H9 (cell line): ENCODE measurements around the gene HSPA8. TPM values are rescaled to one million over a fixed set of nuclear protein-coding genes. Genes with fewer than 3 reads are reported as not detected.
"Not testable (repeated sequence)": the region's sequence is repeated elsewhere in the genome, so short reads cannot be mapped to it uniquely, and the experiment has no call there.

Source experiments
- DNase-seq: peaks from one replicate; pipeline ENCODE4 v3.0.0-alpha.2; 2017
- H2AFZ ChIP-seq: one replicate; pipeline ENCODE4 v1.6.1; 2013; ENCODE audit warnings: mild to moderate bottlenecking, low read length, control low read depth, moderate library complexity
- H2AK5ac ChIP-seq: 2 replicates; pipeline ENCODE4 v1.6.1; 2013; ENCODE audit warnings: low read length, control low read depth, mixed read lengths; ENCODE audit not compliant: insufficient read length
- H2BK120ac ChIP-seq: one replicate; pipeline ENCODE4 v1.6.1; 2013; ENCODE audit warnings: low read depth, mild to moderate bottlenecking, low read length, control low read depth, inconsistent platforms; ENCODE audit not compliant: poor library complexity, severe bottlenecking
- H2BK12ac ChIP-seq: 2 replicates; pipeline ENCODE4 v1.6.1; 2013; ENCODE audit warnings: low read length, control low read depth, mixed read lengths, low read depth; ENCODE audit not compliant: insufficient read length
- H2BK15ac ChIP-seq: 2 replicates; pipeline ENCODE4 v1.6.1; 2013; ENCODE audit warnings: low read depth, low read length, control low read depth
- H2BK20ac ChIP-seq: one replicate; pipeline ENCODE4 v1.6.1; 2013; ENCODE audit warnings: low read depth, mild to moderate bottlenecking, low read length, control low read depth, inconsistent platforms; ENCODE audit not compliant: poor library complexity, severe bottlenecking
- H2BK5ac ChIP-seq: 2 replicates; pipeline ENCODE4 v1.6.1; 2013; ENCODE audit warnings: low read length, control low read depth, mixed read lengths; ENCODE audit not compliant: insufficient read length
- H3K14ac ChIP-seq: 2 replicates; pipeline ENCODE4 v1.6.1; 2013; ENCODE audit warnings: low read length, control low read depth; ENCODE audit not compliant: insufficient read depth
- H3K18ac ChIP-seq: 2 replicates; pipeline ENCODE4 v1.6.1; 2013; ENCODE audit warnings: low read depth, mild to moderate bottlenecking, mixed read lengths, low read length, control low read depth; ENCODE audit not compliant: insufficient read length
- H3K23ac ChIP-seq: 2 replicates; pipeline ENCODE4 v1.6.1; 2013; ENCODE audit warnings: low read length, control low read depth, mixed read lengths, low read depth; ENCODE audit not compliant: insufficient read length
- H3K23me2 ChIP-seq: 2 replicates; pipeline ENCODE4 v1.6.1; 2013; ENCODE audit warnings: low read depth, mild to moderate bottlenecking, mixed read lengths, low read length, control low read depth; ENCODE audit not compliant: insufficient read length, poor library complexity, severe bottlenecking
- H3K27ac ChIP-seq: 2 replicates; pipeline ENCODE4 v1.5.1; 2013; ENCODE audit warnings: low read length, control low read depth, mixed read lengths, low read depth; ENCODE audit not compliant: insufficient read length
- H3K27me3 ChIP-seq: 2 replicates; pipeline ENCODE4 v1.6.1; 2013; ENCODE audit warnings: low read length, control low read depth, inconsistent platforms; ENCODE audit not compliant: insufficient read depth
- H3K4ac ChIP-seq: 2 replicates; pipeline ENCODE4 v1.6.1; 2013; ENCODE audit warnings: low read depth, mild to moderate bottlenecking, control low read depth, inconsistent platforms, low read length, moderate library complexity
- H3K4me1 ChIP-seq: 2 replicates; pipeline ENCODE4 v1.6.1; 2013; ENCODE audit warnings: low read length, control low read depth, inconsistent platforms; ENCODE audit not compliant: insufficient read depth
- H3K4me2 ChIP-seq: 2 replicates; pipeline ENCODE4 v1.6.1; 2013; ENCODE audit warnings: low read length, control low read depth, mixed read lengths; ENCODE audit not compliant: insufficient read length, insufficient read depth
- H3K56ac ChIP-seq: 2 replicates; pipeline ENCODE4 v1.6.1; 2013; ENCODE audit warnings: low read depth, mild to moderate bottlenecking, mixed read lengths, low read length, control low read depth; ENCODE audit not compliant: insufficient read length
- H3K79me1 ChIP-seq: 2 replicates; pipeline ENCODE4 v1.6.1; 2013; ENCODE audit warnings: low read depth, mild to moderate bottlenecking, moderate library complexity, low read length, control low read depth, inconsistent platforms; ENCODE audit not compliant: insufficient read depth, poor library complexity, severe bottlenecking
- H3K79me2 ChIP-seq: 2 replicates; pipeline ENCODE4 v1.6.1; 2013; ENCODE audit warnings: low read length, control low read depth, inconsistent platforms; ENCODE audit not compliant: insufficient read depth
- H3K9ac ChIP-seq: 2 replicates; pipeline ENCODE4 v1.6.1; 2013; ENCODE audit warnings: low read length, control low read depth, mixed read lengths; ENCODE audit not compliant: insufficient read length; ENCODE audit errors: extremely low read depth
- H3K9me3 ChIP-seq: one replicate; pipeline ENCODE4 v1.6.1; 2013; ENCODE audit warnings: low read depth, low read length, inconsistent platforms; ENCODE audit not compliant: control insufficient read depth
- H3T11ph ChIP-seq: one replicate; pipeline ENCODE4 v1.6.1; 2013; ENCODE audit warnings: mild to moderate bottlenecking, low read length, control low read depth, inconsistent platforms
- H4K20me1 ChIP-seq: one replicate; pipeline ENCODE4 v1.6.1; 2013; ENCODE audit not compliant: control insufficient read depth, insufficient read length, insufficient read depth
- H4K5ac ChIP-seq: 2 replicates; pipeline ENCODE4 v1.6.1; 2013; ENCODE audit warnings: low read depth, mild to moderate bottlenecking, mixed read lengths, low read length, control low read depth; ENCODE audit not compliant: insufficient read length
- H4K8ac ChIP-seq: replicated peaks from 2 replicates; pipeline ENCODE4 v1.6.1; 2013; ENCODE audit warnings: low read length, control low read depth, mixed read lengths, low read depth; ENCODE audit not compliant: insufficient read length
- H4K91ac ChIP-seq: 2 replicates; pipeline ENCODE4 v1.6.1; 2013; ENCODE audit warnings: low read depth, mild to moderate bottlenecking, moderate library complexity, mixed read lengths, low read length, control low read depth; ENCODE audit not compliant: insufficient read length
- H3K27ac Mint-ChIP-seq, 3 experiments: 2 replicates in 2 of 3; 3 replicates in 1 of 3; pipeline ENCODE4 v1.8.0; 2020 to 2021; ENCODE audit warnings: mixed read lengths in 3 of 3, mild to moderate bottlenecking in 1 of 3, moderate library complexity in 1 of 3
- H3K27me3 Mint-ChIP-seq: 2 replicates; pipeline ENCODE4 v1.8.0; 2021; ENCODE audit warnings: low read depth, mild to moderate bottlenecking, moderate library complexity, mixed read lengths
- H3K36me3 Mint-ChIP-seq, 3 experiments: 2 replicates in 2 of 3; 3 replicates in 1 of 3; pipeline ENCODE4 v1.8.0; 2020 to 2021; ENCODE audit warnings: low read depth in 3 of 3, mixed read lengths in 3 of 3; ENCODE audit not compliant: insufficient read depth in 1 of 3
- H3K4me1 Mint-ChIP-seq, 2 experiments: 2 replicates each; pipeline ENCODE4 v1.8.0; 2020; ENCODE audit warnings: mixed read lengths in 2 of 2
- H3K4me3 Mint-ChIP-seq, 2 experiments: 2 replicates in 1 of 2; 3 replicates in 1 of 2; pipeline ENCODE4 v1.8.0; 2020 to 2021; ENCODE audit warnings: mild to moderate bottlenecking in 2 of 2, mixed read lengths in 2 of 2, moderate library complexity in 1 of 2
- H3K9me3 Mint-ChIP-seq, 2 experiments: 2 replicates in 1 of 2; 3 replicates in 1 of 2; pipeline ENCODE4 v1.8.0; 2020; ENCODE audit warnings: mild to moderate bottlenecking in 2 of 2, mixed read lengths in 2 of 2, moderate library complexity in 1 of 2
- WGBS: extraction: QIAGEN DNeasy Blood & Tissue Kit; methylation state at CpG from one replicate; pipeline ENCODE4 v1.1.7; 2013; ENCODE audit warnings: missing lambda C conversion rate, low lambda C conversion rate, mixed read lengths; ENCODE audit not compliant: insufficient read length; ENCODE audit errors: extremely low coverage; 5-methylcytosine and 5-hydroxymethylcytosine counted together
- total RNA-seq: library from RNA; stranded (reverse); gene quantifications from 2 replicates; pipeline ENCODE4 v1.2.1, GENCODE V29; 2021

The HSPA8 gene
- total RNA-seq, 1 experiment from 2014 or later = 2,160 TPM

- H3K4me3 Mint-ChIP-seq, H3K27ac Mint-ChIP-seq, H3K9ac ChIP-seq, H4K20me1 ChIP-seq, H3K9me3 ChIP-seq, H3T11ph ChIP-seq, H3K36me3 Mint-ChIP-seq, H3K18ac ChIP-seq, H3K23ac ChIP-seq, H3K9me3 Mint-ChIP-seq, DNase-seq, H4K8ac ChIP-seq, H3K27ac ChIP-seq, H3K27me3 ChIP-seq, H3K4me1 ChIP-seq, H3K4me2 ChIP-seq, H4K91ac ChIP-seq, H2BK120ac ChIP-seq, H2BK15ac ChIP-seq, H3K79me2 ChIP-seq, H3K4me1 Mint-ChIP-seq, H2BK5ac ChIP-seq, H3K56ac ChIP-seq, H3K14ac ChIP-seq, H2AK5ac ChIP-seq, H3K27me3 Mint-ChIP-seq, H2BK20ac ChIP-seq, H2AFZ ChIP-seq, H3K4ac ChIP-seq, H4K5ac ChIP-seq, H2BK12ac ChIP-seq, H3K79me1 ChIP-seq, H3K23me2 ChIP-seq: not testable (repeated sequence)
- WGBS = no CpG with 5 or more reads among the region's 10 CpGs
These were observed 27.0 kb upstream of the HSPA8 start for GRCh38 chr11:123088896-123089295.

- H2BK5ac ChIP-seq, H3K4me2 ChIP-seq, H3K4me3 Mint-ChIP-seq, H3K18ac ChIP-seq, H2BK12ac ChIP-seq, H3K4me1 Mint-ChIP-seq, H3K27ac ChIP-seq, H4K5ac ChIP-seq, H2BK20ac ChIP-seq, H2BK120ac ChIP-seq, H3K27me3 ChIP-seq, H3K4me1 ChIP-seq, H3K4ac ChIP-seq, H3K9ac ChIP-seq, H3K56ac ChIP-seq, H2AK5ac ChIP-seq, H2BK15ac ChIP-seq, H4K8ac ChIP-seq, H3K27me3 Mint-ChIP-seq, H4K20me1 ChIP-seq, H3K23me2 ChIP-seq, H2AFZ ChIP-seq, H4K91ac ChIP-seq, H3T11ph ChIP-seq, H3K9me3 Mint-ChIP-seq, H3K79me1 ChIP-seq, H3K9me3 ChIP-seq, DNase-seq, H3K23ac ChIP-seq, H3K14ac ChIP-seq, H3K27ac Mint-ChIP-seq, H3K79me2 ChIP-seq: not testable (repeated sequence)
- H3K36me3 Mint-ChIP-seq = peaks cover 7 to 12% (median 9%) of the 10 kb centered on the region in 3 experiments; a peak in 6 of 7 replicates
- no CpG with 5 or more reads among the region's 5 CpGs for WGBS
These were observed 25.7 kb upstream of the HSPA8 start for GRCh38 chr11:123087657-123088056.
